ENCODE measurements around the gene SPDYC. TPM values are rescaled to one million over a fixed set of nuclear protein-coding genes. Genes with fewer than 3 reads are reported as not detected.
A peak's percentile ranks its signal among the peaks of the same experiment; 100 is the strongest.

The SPDYC gene
- total and polyA plus RNA-seq, 2 experiments from 2014 or later: 0.27 TPM; not detected in 1

DNA sequence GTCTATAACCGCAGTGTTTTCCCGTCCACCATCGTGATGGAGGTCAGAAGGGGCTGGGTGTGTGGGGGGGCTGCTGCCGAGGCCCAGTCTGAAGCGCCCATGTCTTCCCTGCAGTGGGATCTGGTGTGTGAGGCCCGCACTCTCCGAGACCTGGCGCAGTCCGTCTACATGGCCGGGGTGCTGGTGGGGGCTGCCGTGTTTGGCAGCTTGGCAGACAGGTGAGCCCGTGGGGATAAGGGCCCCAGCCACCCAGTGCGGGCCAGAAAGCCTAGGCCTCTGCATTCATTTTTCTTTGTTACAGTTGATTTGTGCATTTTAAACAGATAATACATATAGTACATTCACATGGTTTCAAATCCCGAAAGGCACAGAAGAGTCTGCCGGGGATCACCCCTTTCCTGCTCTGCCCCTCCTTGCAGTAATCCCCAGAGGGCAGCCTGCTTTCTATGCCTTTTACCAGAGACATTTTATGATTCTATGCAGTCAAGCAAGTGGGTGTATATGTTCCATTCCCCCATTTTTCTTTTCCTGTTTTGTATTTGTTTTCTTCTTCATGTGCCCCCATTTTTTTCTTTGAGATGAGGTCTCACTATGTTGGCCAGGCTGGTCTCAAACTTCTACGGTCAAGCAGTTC is 44.3 kb downstream of the SPDYC start:
- Mint-ChIP-seq H3K36me3 (ENCODE audit: low read depth) (peaks cover 22% of the 10 kb centered on the region), H3K27me3 (ENCODE audit: insufficient read depth, low read depth, poor library complexity) (peaks cover 18% of the 10 kb centered on the region), H3K27ac (peak overlapping the region; percentile 68), H3K4me1 (peaks cover 53% of the 10 kb centered on the region), H3K4me3 (peak overlapping the region; percentile 68), H3K9me3 (no peaks in the 10 kb centered on the region)
- H3K79me2 ChIP-seq (replicated peaks; ENCODE audit: insufficient read depth): no peaks in the 10 kb centered on the region
- H3K9me2 ChIP-seq (ENCODE audit: insufficient read depth): no peaks in the 10 kb centered on the region
- H3K4me3 ChIP-seq: peak overlapping the region; percentile 41
- H2AFZ ChIP-seq: no peak overlapping the region
- no peaks in the 10 kb centered on the region for H3K36me3 ChIP-seq (ENCODE audit: insufficient read depth)
- TF ChIP-seq EZH2phosphoT487 (IDR thresholded peaks at IDR 0.05; ENCODE audit: unreplicated experiment): no peak
- TF ChIP-seq, protein P1, sequence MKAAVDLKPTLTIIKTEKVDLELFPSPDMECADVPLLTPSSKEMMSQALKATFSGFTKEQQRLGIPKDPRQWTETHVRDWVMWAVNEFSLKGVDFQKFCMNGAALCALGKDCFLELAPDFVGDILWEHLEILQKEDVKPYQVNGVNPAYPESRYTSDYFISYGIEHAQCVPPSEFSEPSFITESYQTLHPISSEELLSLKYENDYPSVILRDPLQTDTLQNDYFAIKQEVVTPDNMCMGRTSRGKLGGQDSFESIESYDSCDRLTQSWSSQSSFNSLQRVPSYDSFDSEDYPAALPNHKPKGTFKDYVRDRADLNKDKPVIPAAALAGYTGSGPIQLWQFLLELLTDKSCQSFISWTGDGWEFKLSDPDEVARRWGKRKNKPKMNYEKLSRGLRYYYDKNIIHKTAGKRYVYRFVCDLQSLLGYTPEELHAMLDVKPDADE (IDR thresholded peaks at IDR 0.05): no peak
- TF ChIP-seq JUNB (IDR thresholded peaks at IDR 0.05; ENCODE audit: unreplicated experiment): no peak
- TF ChIP-seq, protein P2, sequence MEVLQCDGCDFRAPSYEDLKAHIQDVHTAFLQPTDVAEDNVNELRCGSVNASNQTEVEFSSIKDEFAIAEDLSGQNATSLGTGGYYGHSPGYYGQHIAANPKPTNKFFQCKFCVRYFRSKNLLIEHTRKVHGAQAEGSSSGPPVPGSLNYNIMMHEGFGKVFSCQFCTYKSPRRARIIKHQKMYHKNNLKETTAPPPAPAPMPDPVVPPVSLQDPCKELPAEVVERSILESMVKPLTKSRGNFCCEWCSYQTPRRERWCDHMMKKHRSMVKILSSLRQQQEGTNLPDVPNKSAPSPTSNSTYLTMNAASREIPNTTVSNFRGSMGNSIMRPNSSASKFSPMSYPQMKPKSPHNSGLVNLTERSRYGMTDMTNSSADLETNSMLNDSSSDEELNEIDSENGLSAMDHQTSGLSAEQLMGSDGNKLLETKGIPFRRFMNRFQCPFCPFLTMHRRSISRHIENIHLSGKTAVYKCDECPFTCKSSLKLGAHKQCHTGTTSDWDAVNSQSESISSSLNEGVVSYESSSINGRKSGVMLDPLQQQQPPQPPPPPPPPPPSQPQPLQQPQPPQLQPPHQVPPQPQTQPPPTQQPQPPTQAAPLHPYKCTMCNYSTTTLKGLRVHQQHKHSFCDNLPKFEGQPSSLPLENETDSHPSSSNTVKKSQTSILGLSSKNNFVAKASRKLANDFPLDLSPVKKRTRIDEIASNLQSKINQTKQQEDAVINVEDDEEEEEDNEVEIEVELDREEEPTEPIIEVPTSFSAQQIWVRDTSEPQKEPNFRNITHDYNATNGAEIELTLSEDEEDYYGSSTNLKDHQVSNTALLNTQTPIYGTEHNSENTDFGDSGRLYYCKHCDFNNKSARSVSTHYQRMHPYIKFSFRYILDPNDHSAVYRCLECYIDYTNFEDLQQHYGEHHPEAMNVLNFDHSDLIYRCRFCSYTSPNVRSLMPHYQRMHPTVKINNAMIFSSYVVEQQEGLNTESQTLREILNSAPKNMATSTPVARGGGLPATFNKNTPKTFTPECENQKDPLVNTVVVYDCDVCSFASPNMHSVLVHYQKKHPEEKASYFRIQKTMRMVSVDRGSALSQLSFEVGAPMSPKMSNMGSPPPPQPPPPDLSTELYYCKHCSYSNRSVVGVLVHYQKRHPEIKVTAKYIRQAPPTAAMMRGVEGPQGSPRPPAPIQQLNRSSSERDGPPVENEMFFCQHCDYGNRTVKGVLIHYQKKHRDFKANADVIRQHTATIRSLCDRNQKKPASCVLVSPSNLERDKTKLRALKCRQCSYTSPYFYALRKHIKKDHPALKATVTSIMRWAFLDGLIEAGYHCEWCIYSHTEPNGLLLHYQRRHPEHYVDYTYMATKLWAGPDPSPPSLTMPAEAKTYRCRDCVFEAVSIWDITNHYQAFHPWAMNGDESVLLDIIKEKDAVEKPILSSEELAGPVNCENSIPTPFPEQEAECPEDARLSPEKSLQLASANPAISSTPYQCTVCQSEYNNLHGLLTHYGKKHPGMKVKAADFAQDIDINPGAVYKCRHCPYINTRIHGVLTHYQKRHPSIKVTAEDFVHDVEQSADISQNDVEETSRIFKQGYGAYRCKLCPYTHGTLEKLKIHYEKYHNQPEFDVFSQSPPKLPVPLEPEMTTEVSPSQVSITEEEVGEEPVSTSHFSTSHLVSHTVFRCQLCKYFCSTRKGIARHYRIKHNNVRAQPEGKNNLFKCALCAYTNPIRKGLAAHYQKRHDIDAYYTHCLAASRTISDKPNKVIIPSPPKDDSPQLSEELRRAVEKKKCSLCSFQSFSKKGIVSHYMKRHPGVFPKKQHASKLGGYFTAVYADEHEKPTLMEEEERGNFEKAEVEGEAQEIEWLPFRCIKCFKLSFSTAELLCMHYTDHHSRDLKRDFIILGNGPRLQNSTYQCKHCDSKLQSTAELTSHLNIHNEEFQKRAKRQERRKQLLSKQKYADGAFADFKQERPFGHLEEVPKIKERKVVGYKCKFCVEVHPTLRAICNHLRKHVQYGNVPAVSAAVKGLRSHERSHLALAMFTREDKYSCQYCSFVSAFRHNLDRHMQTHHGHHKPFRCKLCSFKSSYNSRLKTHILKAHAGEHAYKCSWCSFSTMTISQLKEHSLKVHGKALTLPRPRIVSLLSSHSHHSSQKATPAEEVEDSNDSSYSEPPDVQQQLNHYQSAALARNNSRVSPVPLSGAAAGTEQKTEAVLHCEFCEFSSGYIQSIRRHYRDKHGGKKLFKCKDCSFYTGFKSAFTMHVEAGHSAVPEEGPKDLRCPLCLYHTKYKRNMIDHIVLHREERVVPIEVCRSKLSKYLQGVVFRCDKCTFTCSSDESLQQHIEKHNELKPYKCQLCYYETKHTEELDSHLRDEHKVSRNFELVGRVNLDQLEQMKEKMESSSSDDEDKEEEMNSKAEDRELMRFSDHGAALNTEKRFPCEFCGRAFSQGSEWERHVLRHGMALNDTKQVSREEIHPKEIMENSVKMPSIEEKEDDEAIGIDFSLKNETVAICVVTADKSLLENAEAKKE (CRISPR knock-in tag; IDR thresholded peaks at IDR 0.05): no peak
- no peak for TF ChIP-seq CREB1 (CRISPR knock-in tag; IDR thresholded peaks at IDR 0.05; ENCODE audit: low read depth)
- TF ChIP-seq ZNF114 (CRISPR knock-in tag; IDR thresholded peaks at IDR 0.05): no peak
- TF ChIP-seq EZH2 (IDR thresholded peaks at IDR 0.05; ENCODE audit: low read depth, unreplicated experiment): no peak
- TF ChIP-seq, protein P3, sequence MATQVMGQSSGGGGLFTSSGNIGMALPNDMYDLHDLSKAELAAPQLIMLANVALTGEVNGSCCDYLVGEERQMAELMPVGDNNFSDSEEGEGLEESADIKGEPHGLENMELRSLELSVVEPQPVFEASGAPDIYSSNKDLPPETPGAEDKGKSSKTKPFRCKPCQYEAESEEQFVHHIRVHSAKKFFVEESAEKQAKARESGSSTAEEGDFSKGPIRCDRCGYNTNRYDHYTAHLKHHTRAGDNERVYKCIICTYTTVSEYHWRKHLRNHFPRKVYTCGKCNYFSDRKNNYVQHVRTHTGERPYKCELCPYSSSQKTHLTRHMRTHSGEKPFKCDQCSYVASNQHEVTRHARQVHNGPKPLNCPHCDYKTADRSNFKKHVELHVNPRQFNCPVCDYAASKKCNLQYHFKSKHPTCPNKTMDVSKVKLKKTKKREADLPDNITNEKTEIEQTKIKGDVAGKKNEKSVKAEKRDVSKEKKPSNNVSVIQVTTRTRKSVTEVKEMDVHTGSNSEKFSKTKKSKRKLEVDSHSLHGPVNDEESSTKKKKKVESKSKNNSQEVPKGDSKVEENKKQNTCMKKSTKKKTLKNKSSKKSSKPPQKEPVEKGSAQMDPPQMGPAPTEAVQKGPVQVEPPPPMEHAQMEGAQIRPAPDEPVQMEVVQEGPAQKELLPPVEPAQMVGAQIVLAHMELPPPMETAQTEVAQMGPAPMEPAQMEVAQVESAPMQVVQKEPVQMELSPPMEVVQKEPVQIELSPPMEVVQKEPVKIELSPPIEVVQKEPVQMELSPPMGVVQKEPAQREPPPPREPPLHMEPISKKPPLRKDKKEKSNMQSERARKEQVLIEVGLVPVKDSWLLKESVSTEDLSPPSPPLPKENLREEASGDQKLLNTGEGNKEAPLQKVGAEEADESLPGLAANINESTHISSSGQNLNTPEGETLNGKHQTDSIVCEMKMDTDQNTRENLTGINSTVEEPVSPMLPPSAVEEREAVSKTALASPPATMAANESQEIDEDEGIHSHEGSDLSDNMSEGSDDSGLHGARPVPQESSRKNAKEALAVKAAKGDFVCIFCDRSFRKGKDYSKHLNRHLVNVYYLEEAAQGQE (IDR thresholded peaks at IDR 0.05; ENCODE audit: unreplicated experiment): no peak
- TF ChIP-seq ZNF331 (CRISPR knock-in tag; IDR thresholded peaks at IDR 0.05; ENCODE audit: low read depth): no peak
- no peak for TF ChIP-seq POLR2AphosphoS5 (IDR thresholded peaks at IDR 0.05; ENCODE audit: low read depth)
- TF ChIP-seq NANOG (IDR thresholded peaks at IDR 0.05; ENCODE audit: borderline replicate concordance): no peak
- ATAC-seq: no peak; the same call in 1 of the 3 replicates
- H3F3A ChIP-seq (replicated peaks; ENCODE audit: low read depth): peaks cover 22% of the 10 kb centered on the region
- H3K4me2 ChIP-seq: peak overlapping the region; percentile 70
- no peaks in the 10 kb centered on the region for H3K27me3 ChIP-seq (ENCODE audit: insufficient read depth)
- peaks cover 37% of the 10 kb centered on the region for H3K4me1 ChIP-seq (ENCODE audit: insufficient read depth)
- peak overlapping the region; percentile 91 for H3K27ac ChIP-seq (ENCODE audit: low read depth)
- H4K20me1 ChIP-seq (replicated peaks; ENCODE audit: insufficient read depth): no peaks in the 10 kb centered on the region
- no peak for DNase-seq (ENCODE audit: low spot score)
